ENCODE results near the gene CIT. TPM values are rescaled to one million over a fixed set of nuclear protein-coding genes. Genes with fewer than 3 reads are reported as not detected.

CIT gene
- total RNA-seq, 2 donors from 2014 or later, result 0.33 to 1.3 TPM

DNA sequence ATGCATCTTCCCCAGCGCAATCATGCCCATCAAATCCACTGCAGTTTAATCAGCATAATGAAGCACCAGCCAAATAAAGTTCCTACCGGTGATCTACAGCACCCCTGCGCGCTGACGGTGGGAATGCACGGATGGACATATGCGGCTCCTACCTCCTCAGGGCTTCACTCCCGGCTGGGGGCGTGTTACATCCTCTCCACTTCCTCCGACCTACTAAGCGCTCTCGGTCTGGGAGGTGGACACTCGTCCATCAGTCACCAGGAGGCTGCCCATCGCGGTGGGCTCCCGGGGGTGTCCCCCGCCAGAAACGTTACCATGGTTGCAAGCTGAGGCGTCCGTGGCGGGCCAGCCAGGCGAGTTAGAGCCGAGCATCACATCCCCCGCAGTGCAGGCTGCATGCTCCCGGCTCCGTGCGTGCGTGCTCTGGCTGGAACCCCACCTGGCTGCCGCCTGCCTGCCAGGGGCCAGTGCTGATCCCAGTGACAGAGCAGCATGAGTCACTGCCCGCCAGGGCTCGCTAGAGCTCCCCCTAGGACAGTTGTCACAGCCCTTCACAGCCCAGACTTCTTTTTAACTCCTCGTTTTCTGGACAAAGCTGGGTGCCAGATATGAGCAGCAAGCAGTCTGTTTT, 73.0 kb downstream of the CIT start:
- Histone ChIP-seq H3K4me3 (no peak overlapping the region), H3K36me3 (replicated peaks in 1 of 2; ENCODE audit: insufficient read depth in 1 of 2, low read depth in 2 of 2) (no peaks in the 10 kb centered on the region), H3K27ac (no peak overlapping the region), H3K9me3 (peaks cover 0 to 3% (median 0%) of the 10 kb centered on the region in 3 donors), H3K4me1 (peaks cover 12% of the 10 kb centered on the region), H3K27me3 (no peaks in the 10 kb centered on the region)
- DNase-seq (peak; percentile 49 to 75 (median 74)), ATAC-seq (peak; percentile 84)
- 25 to 33% methylated on average over 17 to 32 of the region's 32 CpGs for WGBS, 2 donors
- intact Hi-C loops (cut with DNase I), result no loop called here
- TF ChIP-seq POLR2A (IDR thresholded peaks at IDR 0.05), result no peak
- TF ChIP-seq, protein P1, sequence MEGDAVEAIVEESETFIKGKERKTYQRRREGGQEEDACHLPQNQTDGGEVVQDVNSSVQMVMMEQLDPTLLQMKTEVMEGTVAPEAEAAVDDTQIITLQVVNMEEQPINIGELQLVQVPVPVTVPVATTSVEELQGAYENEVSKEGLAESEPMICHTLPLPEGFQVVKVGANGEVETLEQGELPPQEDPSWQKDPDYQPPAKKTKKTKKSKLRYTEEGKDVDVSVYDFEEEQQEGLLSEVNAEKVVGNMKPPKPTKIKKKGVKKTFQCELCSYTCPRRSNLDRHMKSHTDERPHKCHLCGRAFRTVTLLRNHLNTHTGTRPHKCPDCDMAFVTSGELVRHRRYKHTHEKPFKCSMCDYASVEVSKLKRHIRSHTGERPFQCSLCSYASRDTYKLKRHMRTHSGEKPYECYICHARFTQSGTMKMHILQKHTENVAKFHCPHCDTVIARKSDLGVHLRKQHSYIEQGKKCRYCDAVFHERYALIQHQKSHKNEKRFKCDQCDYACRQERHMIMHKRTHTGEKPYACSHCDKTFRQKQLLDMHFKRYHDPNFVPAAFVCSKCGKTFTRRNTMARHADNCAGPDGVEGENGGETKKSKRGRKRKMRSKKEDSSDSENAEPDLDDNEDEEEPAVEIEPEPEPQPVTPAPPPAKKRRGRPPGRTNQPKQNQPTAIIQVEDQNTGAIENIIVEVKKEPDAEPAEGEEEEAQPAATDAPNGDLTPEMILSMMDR (IDR thresholded peaks at IDR 0.05), result peak; percentile 12 to 65 (median 45)

DNA sequence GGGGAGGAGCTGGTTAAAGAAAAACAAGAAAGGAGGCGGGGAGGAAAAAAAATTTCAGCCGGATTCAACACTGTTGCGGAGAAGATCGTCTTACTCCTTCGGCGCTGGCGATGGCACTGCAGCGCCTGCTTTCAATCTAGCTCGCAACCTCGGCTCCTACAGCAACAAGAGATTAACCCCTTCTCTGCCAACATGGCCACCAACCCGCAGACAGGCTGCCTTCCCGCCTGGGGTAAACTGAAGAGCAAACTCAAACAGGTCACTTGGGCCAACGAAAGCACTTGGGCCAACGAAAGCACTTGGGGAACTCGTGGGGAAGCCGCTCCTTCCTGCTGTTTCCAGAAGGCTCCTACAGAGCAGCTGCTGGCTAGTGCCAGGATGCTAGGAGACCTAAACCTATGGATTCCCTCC, 73.7 kb downstream of the CIT start:
- Histone ChIP-seq H3K9me3 (peaks cover 0 to 3% (median 0%) of the 10 kb centered on the region in 3 donors), H3K27ac (no peak overlapping the region), H3K4me1 (peaks cover 12% of the 10 kb centered on the region), H3K27me3 (no peaks in the 10 kb centered on the region), H3K36me3 (replicated peaks in 1 of 2; ENCODE audit: insufficient read depth in 1 of 2, low read depth in 2 of 2) (no peaks in the 10 kb centered on the region), H3K4me3 (no peak overlapping the region)
- TF ChIP-seq, protein P1 (IDR thresholded peaks at IDR 0.05), result no peak
- no peak for TF ChIP-seq POLR2A (IDR thresholded peaks at IDR 0.05)
- no peak for ATAC-seq
- WGBS, 2 donors, result 28 to 43% methylated on average over 16 of the region's 16 CpGs
- intact Hi-C loops (cut with DNase I), result no loop called here
- DNase-seq, result peak in 2 of 4 donors; percentile 2 to 11

GRCh38 chr12:119802472-119802871, 74.6 kb downstream of the CIT start:
- Histone ChIP-seq H3K4me1 (peaks cover 11% of the 10 kb centered on the region), H3K36me3 (replicated peaks in 1 of 2; ENCODE audit: insufficient read depth in 1 of 2, low read depth in 2 of 2) (no peaks in the 10 kb centered on the region), H3K9me3 (peaks cover 0 to 3% (median 0%) of the 10 kb centered on the region in 3 donors), H3K27me3 (no peaks in the 10 kb centered on the region), H3K4me3 (no peak overlapping the region), H3K27ac (no peak overlapping the region)
- DNase-seq (peak in 2 of 4 donors; percentile 21), ATAC-seq (no peak)
- intact Hi-C loops (cut with DNase I), result no loop called here
- 52 to 75% methylated on average over 4 of the region's 4 CpGs for WGBS, 2 donors
- TF ChIP-seq POLR2A (IDR thresholded peaks at IDR 0.05), result no peak
- TF ChIP-seq, protein P1 (IDR thresholded peaks at IDR 0.05), result no peak

DNA sequence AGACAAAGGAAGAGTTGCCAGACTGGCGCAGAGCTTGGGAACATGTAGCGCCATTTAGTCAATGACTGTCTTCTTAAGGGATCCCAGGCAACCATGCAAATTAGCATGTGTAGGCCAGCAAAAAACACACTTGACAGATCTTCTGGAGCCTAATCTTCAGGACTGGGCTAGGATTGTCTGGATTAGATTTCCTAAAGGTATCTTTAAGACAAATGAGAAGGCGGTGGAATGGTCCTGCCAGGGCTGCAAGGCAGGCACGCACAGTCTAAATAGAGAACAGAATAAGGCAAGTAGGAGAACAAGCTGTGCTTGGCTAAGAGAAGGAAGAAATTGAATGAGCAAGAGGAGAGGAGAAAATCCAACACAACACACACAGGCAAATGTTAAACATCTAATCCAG, 80.0 kb downstream of the CIT start:
- no peaks in the 10 kb centered on the region for H3K27me3 ChIP-seq
- intact Hi-C loops (cut with DNase I), result no loop called here
- H3K9me3 ChIP-seq, result no peaks in the 10 kb centered on the region
- ATAC-seq (no peak), DNase-seq (no peak)
- no peak overlapping the region for H3K27ac ChIP-seq
- H3K36me3 ChIP-seq (replicated peaks in 1 of 2; ENCODE audit: insufficient read depth in 1 of 2, low read depth in 2 of 2), result no peaks in the 10 kb centered on the region
- no peaks in the 10 kb centered on the region for H3K4me1 ChIP-seq
- no peak for TF ChIP-seq POLR2A (IDR thresholded peaks at IDR 0.05)
- TF ChIP-seq, protein P1 (IDR thresholded peaks at IDR 0.05), result no peak
- no peak overlapping the region for H3K4me3 ChIP-seq
- WGBS, 2 donors, result 92 to 97% methylated on average over 4 of the region's 4 CpGs

- no peak for TF ChIP-seq POLR2A (IDR thresholded peaks at IDR 0.05)
- TF ChIP-seq, protein P1 (IDR thresholded peaks at IDR 0.05), result no peak
- Histone ChIP-seq H3K4me3 (no peak overlapping the region), H3K9me3 (no peaks in the 10 kb centered on the region), H3K27me3 (no peaks in the 10 kb centered on the region), H3K27ac (no peak overlapping the region), H3K4me1 (no peaks in the 10 kb centered on the region), H3K36me3 (replicated peaks in 1 of 2; ENCODE audit: insufficient read depth in 1 of 2, low read depth in 2 of 2) (no peaks in the 10 kb centered on the region)
- DNase-seq (no peak), ATAC-seq (no peak)
- WGBS, 2 donors, result 95 to 98% methylated on average over 4 of the region's 4 CpGs
- intact Hi-C loops (cut with DNase I), result no loop called here
These were observed 80.8 kb downstream of the CIT start for GRCh38 chr12:119796292-119796691.

Data from body of pancreas (tissue), 4 donors.